NCI-H774 (cell line): ENCODE data around the gene RUSF1.
"Not testable (repeated sequence)": the region's sequence is repeated elsewhere in the genome, so short reads cannot be mapped to it uniquely, and the experiment has no call there.

Source experiments
- DNase-seq: peaks from one replicate; lab custom pipeline; 2025; lab: John Stamatoyannopoulos, UW

The RUSF1 gene

GRCh38 chr16:31487071-31487719 is 21.0 kb downstream of the RUSF1 start:
- DNase-seq: no peak

GRCh38 chr16:31486045-31486444 is 22.1 kb downstream of the RUSF1 start:
- no peak for DNase-seq

- no peak for DNase-seq
Measured at GRCh38 chr16:31485571-31485970, 22.6 kb downstream of the RUSF1 start.

DNA sequence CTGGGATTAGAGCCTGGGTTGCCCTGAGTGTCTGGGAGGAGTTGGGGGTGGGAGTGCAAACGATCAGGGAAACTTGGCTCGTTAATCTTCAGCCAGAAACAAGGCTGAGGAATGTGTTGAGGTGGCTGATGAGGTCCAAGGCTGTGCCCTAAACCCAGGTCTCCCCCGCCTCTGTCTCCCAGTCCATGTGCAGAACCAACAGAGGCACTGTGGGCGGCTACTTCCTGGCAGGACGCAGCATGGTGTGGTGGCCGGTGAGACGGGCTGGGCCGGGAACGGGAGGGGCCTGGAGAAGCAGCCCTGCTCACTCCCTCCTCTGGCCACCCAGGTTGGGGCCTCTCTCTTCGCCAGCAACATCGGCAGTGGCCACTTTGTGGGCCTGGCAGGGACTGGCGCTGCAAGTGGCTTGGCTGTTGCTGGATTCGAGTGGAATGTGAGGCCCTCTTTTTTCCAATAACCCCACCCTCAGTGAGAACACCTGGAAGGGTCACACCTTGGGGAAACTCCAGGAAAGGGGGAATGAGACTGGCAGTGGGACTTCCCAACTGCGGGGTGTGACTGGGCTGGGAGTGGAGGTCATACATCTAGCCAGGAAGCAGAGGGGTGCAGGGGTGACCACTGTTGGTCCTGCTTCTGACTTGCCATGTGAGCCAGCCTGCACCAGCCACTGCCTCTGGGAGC is 23.6 kb downstream of the RUSF1 start:
- DNase-seq: no peak

DNA sequence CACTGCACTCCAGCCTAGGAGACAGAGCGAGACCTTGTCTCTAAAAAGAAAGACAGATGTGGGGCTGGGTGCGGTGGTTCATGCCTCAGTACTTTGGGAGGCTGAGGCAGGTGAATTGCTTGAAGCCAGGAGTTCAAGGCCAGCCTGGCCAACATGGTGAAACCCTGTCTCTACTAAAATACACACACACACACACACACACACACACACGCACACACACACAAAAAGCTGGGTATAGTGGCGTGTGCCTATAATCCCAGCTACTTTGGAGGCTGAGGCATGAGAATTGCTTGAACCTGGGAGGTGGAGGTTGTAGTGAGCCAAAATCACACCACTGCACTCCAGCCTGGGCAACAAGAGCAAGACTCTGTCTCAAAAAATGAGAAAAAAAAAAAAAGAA is 24.1 kb downstream of the RUSF1 start:
- DNase-seq: not testable (repeated sequence)

DNA sequence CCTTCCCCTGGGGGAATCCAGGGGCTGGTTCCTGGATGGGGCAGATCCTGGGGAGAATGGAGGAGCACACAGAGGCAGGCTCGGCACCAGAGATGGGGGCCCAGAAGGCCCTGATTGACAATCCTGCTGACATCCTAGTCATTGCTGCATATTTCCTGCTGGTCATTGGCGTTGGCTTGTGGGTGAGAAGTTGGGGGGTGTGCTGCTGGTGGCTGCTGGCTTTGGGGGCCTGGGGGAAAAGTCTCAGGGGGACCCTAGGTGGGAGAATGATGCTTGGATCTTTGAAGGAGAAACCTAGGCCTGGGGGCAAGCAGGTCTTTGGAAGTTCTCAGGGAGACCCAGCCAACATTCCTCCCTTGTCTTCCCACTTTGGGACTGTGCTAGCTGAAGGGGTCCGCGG is 25.1 kb downstream of the RUSF1 start, which contains the start of gene SLC5A2:
Gene SLC5A2, plus strand, starts transcription at position 43 of the 400 bp plus-strand sequence. Its CDS starts 14 bp downstream, at position 57.
- no peak for DNase-seq

DNA sequence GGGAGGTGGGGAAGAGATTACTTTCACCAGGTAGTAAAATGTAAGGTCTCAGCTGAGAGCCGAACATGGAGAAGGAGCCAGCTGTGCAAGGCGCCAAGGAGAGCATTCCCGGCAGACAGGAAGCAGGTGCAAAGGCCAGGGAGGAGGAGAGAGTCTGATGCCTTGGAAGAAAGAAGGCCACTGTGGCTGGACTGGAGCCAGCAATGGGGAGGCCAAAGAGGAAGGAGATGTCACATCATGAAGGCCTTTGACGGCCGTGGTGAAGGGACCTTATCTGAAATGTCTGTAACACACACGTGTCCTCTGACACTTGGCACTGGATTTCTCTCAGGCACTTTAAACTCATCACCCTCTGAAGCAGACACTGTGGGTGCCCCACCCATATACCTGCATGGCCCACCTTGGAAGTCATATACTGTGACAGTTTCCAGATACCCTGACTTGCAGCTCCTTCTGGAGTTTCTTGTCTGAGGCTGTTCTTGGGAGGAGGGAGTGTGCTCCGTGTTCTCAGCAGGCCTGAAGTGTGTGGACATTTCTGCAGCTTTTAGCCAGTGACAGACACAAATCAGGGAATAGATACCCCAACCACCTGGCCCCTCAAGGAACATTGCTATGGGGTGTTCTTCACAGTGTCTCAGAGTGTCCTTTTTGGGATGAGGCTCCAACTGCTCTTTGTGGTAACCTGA is 27.2 kb downstream of the RUSF1 start:
- no peak for DNase-seq

GRCh38 chr16:31479751-31480150 is 28.4 kb downstream of the RUSF1 start:
- DNase-seq: no peak

DNA sequence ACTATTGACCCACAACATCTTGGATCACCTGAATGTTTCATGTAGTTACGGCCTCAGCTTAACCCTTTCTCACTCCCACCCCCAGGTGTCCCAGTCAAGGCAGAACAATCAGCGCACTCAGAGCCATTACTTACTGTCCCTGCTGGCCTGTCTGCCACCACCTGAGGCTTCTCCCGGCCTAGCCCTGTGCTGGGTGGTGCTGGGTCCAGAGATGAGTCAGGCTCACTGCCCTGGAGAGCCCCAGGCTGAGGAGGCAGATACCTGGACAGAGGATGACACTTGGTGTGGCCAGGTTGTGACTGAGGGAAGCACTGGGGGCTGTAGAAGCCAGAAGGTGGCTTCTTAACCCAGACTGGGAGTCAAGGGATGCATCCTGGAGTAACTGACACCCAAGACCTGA is 29.2 kb downstream of the RUSF1 start:
- no peak for DNase-seq

- DNase-seq: no peak
Measured at GRCh38 chr16:31477220-31478216, 30.7 kb downstream of the RUSF1 start.

GRCh38 chr16:31476303-31477219 is 31.6 kb downstream of the RUSF1 start:
- DNase-seq: no peak

DNA sequence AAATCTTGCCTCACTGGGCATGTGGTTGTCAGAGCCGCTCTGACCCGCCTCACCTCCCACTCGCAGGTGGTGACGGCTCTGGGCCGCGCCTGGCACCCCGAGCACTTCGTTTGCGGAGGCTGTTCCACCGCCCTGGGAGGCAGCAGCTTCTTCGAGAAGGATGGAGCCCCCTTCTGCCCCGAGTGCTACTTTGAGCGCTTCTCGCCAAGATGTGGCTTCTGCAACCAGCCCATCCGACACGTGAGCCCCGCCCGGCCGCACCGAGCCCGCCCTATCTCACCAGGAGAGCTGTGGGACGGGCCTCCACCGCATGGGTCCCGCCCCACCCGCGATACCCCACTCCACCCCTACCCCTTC is 32.3 kb downstream of the RUSF1 start:
- DNase-seq: no peak

GRCh38 chr16:31474773-31475738 is 33.1 kb downstream of the RUSF1 start:
- DNase-seq: no peak

DNA sequence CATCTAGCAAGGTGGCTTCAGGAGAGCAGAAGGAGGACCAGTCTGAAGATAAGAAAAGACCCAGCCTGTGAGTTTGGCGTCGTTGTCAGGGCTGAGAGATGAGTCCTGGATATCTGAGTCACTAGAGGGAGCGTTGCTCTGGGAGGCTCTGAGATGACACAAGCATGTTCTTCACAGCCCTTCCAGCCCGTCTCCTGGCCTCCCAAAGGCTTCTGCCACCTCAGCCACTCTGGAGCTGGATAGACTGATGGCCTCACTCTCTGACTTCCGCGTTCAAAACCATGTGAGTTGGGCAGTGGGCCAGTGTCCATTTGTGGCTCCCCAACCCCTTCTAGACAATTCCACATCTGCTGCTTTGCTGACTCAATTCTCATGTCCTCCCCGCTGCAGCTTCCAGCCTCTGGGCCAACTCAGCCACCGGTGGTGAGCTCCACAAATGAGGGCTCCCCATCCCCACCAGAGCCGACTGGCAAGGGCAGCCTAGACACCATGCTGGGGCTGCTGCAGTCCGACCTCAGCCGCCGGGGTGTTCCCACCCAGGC is 33.9 kb downstream of the RUSF1 start:
- no peak for DNase-seq

DNA sequence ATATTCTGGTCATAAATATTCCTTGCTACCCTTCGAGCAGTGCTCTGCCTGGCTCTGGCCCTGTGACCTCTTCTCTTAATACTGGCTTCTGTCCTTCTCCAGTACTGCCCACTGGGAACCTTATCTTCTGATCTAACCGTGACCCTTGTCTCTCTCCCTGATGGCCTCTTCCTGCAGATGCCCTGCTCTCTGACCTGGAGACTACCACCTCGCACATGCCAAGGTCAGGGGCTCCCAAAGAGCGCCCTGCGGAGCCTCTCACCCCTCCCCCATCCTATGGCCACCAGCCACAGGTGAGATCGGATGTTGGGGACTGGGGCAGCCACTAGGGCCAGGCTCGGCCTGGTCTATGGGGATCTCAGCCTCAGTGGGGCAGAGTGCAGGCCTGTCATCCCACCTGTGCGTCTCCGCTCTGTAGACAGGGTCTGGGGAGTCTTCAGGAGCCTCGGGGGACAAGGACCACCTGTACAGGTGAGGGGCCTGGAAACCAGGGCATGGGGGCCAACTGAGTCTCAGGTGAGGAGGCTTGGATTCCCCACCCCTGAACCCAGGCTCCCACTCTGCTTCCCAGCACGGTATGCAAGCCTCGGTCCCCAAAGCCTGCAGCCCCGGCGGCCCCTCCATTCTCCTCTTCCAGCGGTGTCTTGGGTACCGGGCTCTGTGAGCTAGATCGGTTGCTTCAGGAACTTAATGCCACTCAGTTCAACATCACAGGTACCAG is 34.8 kb downstream of the RUSF1 start:
- DNase-seq: no peak

- peak; percentile 74 for DNase-seq
Measured at GRCh38 chr16:31472709-31473203, 35.4 kb downstream of the RUSF1 start.

- DNase-seq: no peak
Measured at GRCh38 chr16:31471875-31472708, 36.1 kb downstream of the RUSF1 start, which contains the start of gene TGFB1I1. Gene TGFB1I1, plus strand, starts transcription at chr16:31472152. Its CDS starts 37 bp downstream, at chr16:31472189.
